Adrenal gland (tissue), 12 donors: ENCODE measurements around the gene PDCD10. TPM values are rescaled to one million over a fixed set of nuclear protein-coding genes. Genes with fewer than 3 reads are reported as not detected.

Experiments used
- DNase-seq, 7 donors: peaks; one replicate each; pipeline ENCODE4 v3.0.0-alpha.2; 2019 to 2020
- H3K27ac ChIP-seq, 5 donors: fragments of 200-600 bp; sonication (generic) in 4 of 5; 1 replicate in 3 of 5; 2 replicates in 2 of 5; pipeline versions ENCODE4 v1.5.1 to v1.8.0; 2016 to 2020; ENCODE audit warnings: mild to moderate bottlenecking in 1 of 5
- H3K27me3 ChIP-seq: fragments of 200-600 bp; 2 replicates; pipeline ENCODE4 v1.8.0; 2021
- H3K36me3 ChIP-seq, 2 donors: fragments of 200-600 bp; replicated peaks in 1 of 2; 1 replicate in 1 of 2; 2 replicates in 1 of 2; pipeline versions ENCODE4 v1.5.1 to v1.8.0; 2018 to 2022
- H3K4me1 ChIP-seq, 2 donors: fragments of 200-600 bp; replicated peaks in 1 of 2; 1 replicate in 1 of 2; 2 replicates in 1 of 2; pipeline versions ENCODE4 v1.5.1 to v1.8.0; 2018 to 2021
- H3K4me3 ChIP-seq, 4 donors: fragments of 200-600 bp; sonication (generic) in 3 of 4; one replicate each; pipeline ENCODE4 v1.5.1; 2016 to 2018
- H3K9me3 ChIP-seq, 3 donors: fragments of 200-600 bp; sonication (generic) in 1 of 3; replicated peaks in 1 of 3; 1 replicate in 2 of 3; 2 replicates in 1 of 3; pipeline versions ENCODE4 v1.5.1 to v1.8.0; 2016 to 2021
- CTCF ChIP-seq, 6 experiments: fragments of 450-650 bp in 4 of 6; fragments of 200-600 bp in 2 of 6; sonication (generic) in 1 of 6; IDR thresholded peaks; 1 replicate in 5 of 6; 2 replicates in 1 of 6; pipeline versions ENCODE4 v1.5.1 to v1.8.0; 2016 to 2021; ENCODE audit warnings: antibody characterized with exemption in 6 of 6, mild to moderate bottlenecking in 2 of 6, moderate library complexity in 1 of 6
- POLR2A ChIP-seq, 2 donors: fragments of 450-650 bp; IDR thresholded peaks; one replicate each; pipeline ENCODE4 v1.6.1; 2017; ENCODE audit warnings: antibody characterized with exemption in 2 of 2, mild to moderate bottlenecking in 2 of 2, moderate library complexity in 1 of 2
- WGBS, 4 donors: extraction: QIAGEN DNeasy Blood & Tissue Kit in 2 of 4; methylation state at CpG; one replicate each; pipeline versions ENCODE4 v1.1.5 to v1.1.7; 2013 to 2017; 5-methylcytosine and 5-hydroxymethylcytosine counted together
- intact Hi-C, 2 donors: fragments of 100-400 bp; cut with DNase I; formaldehyde crosslinking; loops; one replicate each; pipeline versions ENCODE4 v1.14.1 to v1.15.0; 2022 to 2023
- polyA plus RNA-seq, 3 donors: library from polyadenylated mRNA; stranded (reverse); fragments of 200-250 nt in 2 of 3; fragments of 350-450 nt in 1 of 3; fragmentation: Illumina TruSeq in 1 of 3; extraction: RNeasy Lipid Tissue Mini Kit (QIAGEN cat#74804) in 1 of 3; gene quantifications; one replicate each; pipeline ENCODE4 v1.2.3, GENCODE V29; 2013 to 2014
- total RNA-seq, 9 donors: library from RNA; depleted of rRNA in 4 of 9; stranded (reverse); fragments of >200 nt in 4 of 9; fragments of 120-200 nt in 1 of 9; fragmentation: NEBNext Ultra II Directional in 1 of 9; extraction: Animal tissue kit (Norgen Biotek cat#: 25700) in 1 of 9; gene quantifications; one replicate each; pipeline versions ENCODE4 v1.1.0 to v1.2.4, GENCODE V29; 2013 to 2023
- donor health status: healthy with polysubstance abuse.
- donor health status: Bipolar disorder and iron deficiency.
- donor health status: DM: yes; HTN: yes; CAD: no.
- donor health status: DM: no; HTN: no; CAD: no.
- donor health status: DM: no; HTN: no; CAD: no.
- donor health status: DM: yes; HTN: yes; CAD: no.

PDCD10 gene
- total and polyA plus RNA-seq, 12 donors, result 11.6 to 146 (median 41.6) TPM

GRCh38 chr3:167732313-167733065 lies 2.2 kb downstream of the PDCD10 start:
- TF ChIP-seq POLR2A (IDR thresholded peaks at IDR 0.05) (no peak), CTCF (IDR thresholded peaks at IDR 0.05) (no peak)
- no peak for DNase-seq
- peaks cover 12 to 49% of the 10 kb centered on the region in 2 donors for H3K4me1 ChIP-seq
- intact Hi-C loops, result no loop called here
- H3K9me3 ChIP-seq, result no peaks in the 10 kb centered on the region
- no peaks in the 10 kb centered on the region for H3K36me3 ChIP-seq
- H3K4me3 ChIP-seq, result no peak overlapping the region
- 60 to 82% (median 79%) methylated on average over 7 of the region's 7 CpGs for WGBS, 4 donors
- H3K27ac ChIP-seq, result no peak overlapping the region
- H3K27me3 ChIP-seq, result no peaks in the 10 kb centered on the region

- 88 to 98% (median 97%) methylated on average over 2 of the region's 2 CpGs for WGBS, 4 donors
Measured at GRCh38 chr3:167731393-167731792, 3.3 kb downstream of the PDCD10 start.

GRCh38 chr3:167729591-167729990 lies 5.1 kb downstream of the PDCD10 start:
- TF ChIP-seq CTCF (IDR thresholded peaks at IDR 0.05) (no peak), POLR2A (IDR thresholded peaks at IDR 0.05) (no peak)
- DNase-seq, result no peak
- H3K27me3 ChIP-seq, result no peaks in the 10 kb centered on the region
- no peaks in the 10 kb centered on the region for H3K9me3 ChIP-seq
- no peaks in the 10 kb centered on the region for H3K36me3 ChIP-seq
- WGBS, 4 donors, result 91 to 98% (median 92%) methylated on average over 2 of the region's 2 CpGs
- H3K4me1 ChIP-seq, result peaks cover 12 to 45% of the 10 kb centered on the region in 2 donors
- no peak overlapping the region for H3K4me3 ChIP-seq
- intact Hi-C loops, result no loop called here
- H3K27ac ChIP-seq, result no peak overlapping the region

More at GRCh38 chr3:167731393-167731792, 3.3 kb downstream of the PDCD10 start:
- H3K4me1 ChIP-seq, result peaks cover 12 to 52% of the 10 kb centered on the region in 2 donors
- TF ChIP-seq POLR2A (IDR thresholded peaks at IDR 0.05) (no peak), CTCF (IDR thresholded peaks at IDR 0.05) (no peak)
- H3K36me3 ChIP-seq, result no peaks in the 10 kb centered on the region
- no peak for DNase-seq
- H3K9me3 ChIP-seq, result no peaks in the 10 kb centered on the region
- no peaks in the 10 kb centered on the region for H3K27me3 ChIP-seq
- intact Hi-C loops, result no loop called here
- no peak overlapping the region for H3K27ac ChIP-seq
- no peak overlapping the region for H3K4me3 ChIP-seq

- no peak for DNase-seq
- intact Hi-C loops, result no loop called here
Measured at GRCh38 chr3:167728632-167729323, 5.9 kb downstream of the PDCD10 start.

More at GRCh38 chr3:167728632-167729323, 5.9 kb downstream of the PDCD10 start:
- no peaks in the 10 kb centered on the region for H3K9me3 ChIP-seq
- H3K4me3 ChIP-seq, result no peak overlapping the region
- H3K36me3 ChIP-seq, result no peaks in the 10 kb centered on the region
- peaks cover 12 to 43% of the 10 kb centered on the region in 2 donors for H3K4me1 ChIP-seq
- TF ChIP-seq POLR2A (IDR thresholded peaks at IDR 0.05), result no peak
- no peak for TF ChIP-seq CTCF (IDR thresholded peaks at IDR 0.05)
- peak overlapping the region in 1 of 5 donors; percentile 8 for H3K27ac ChIP-seq
- WGBS, 4 donors, result 59 to 68% (median 64%) methylated on average over 3 of the region's 3 CpGs
- no peaks in the 10 kb centered on the region for H3K27me3 ChIP-seq
